GM18858 (cell line): ENCODE data around the gene ABCB1.

ENCODE experiments used
- ATAC-seq: cut with Tn5 transposase; IDR thresholded peaks from one replicate; pipeline ENCODE4 v1.9.1; 2021; ENCODE audit not compliant: unreplicated experiment

The ABCB1 gene

GRCh38 chr7:87517136-87517815 lies 83.4 kb downstream of the ABCB1 start:
- no peak for ATAC-seq

GRCh38 chr7:87513735-87514335 lies 86.8 kb downstream of the ABCB1 start:
- no peak for ATAC-seq

GRCh38 chr7:87512906-87513305 lies 87.8 kb downstream of the ABCB1 start:
- ATAC-seq: no peak

GRCh38 chr7:87511510-87511909 lies 89.2 kb downstream of the ABCB1 start:
- ATAC-seq: no peak

GRCh38 chr7:87510411-87510875 lies 90.2 kb downstream of the ABCB1 start:
- ATAC-seq: no peak

GRCh38 chr7:87507446-87507845 lies 93.2 kb downstream of the ABCB1 start:
- no peak for ATAC-seq

- ATAC-seq: no peak
Observed at GRCh38 chr7:87506246-87507180, 94.2 kb downstream of the ABCB1 start.

- ATAC-seq: no peak
Observed at GRCh38 chr7:87505557-87506245, 95.0 kb downstream of the ABCB1 start.

GRCh38 chr7:87505122-87505521 lies 95.6 kb downstream of the ABCB1 start:
- ATAC-seq: no peak

GRCh38 chr7:87499494-87499893 lies 101.2 kb downstream of the ABCB1 start:
- ATAC-seq: no peak

- ATAC-seq: no peak
Observed at GRCh38 chr7:87498893-87499292, 101.8 kb downstream of the ABCB1 start.

GRCh38 chr7:87497482-87497881 lies 103.2 kb downstream of the ABCB1 start:
- ATAC-seq: no peak

GRCh38 chr7:87495366-87495765 lies 105.3 kb downstream of the ABCB1 start:
- no peak for ATAC-seq

- no peak for ATAC-seq
Observed at GRCh38 chr7:87494454-87494853, 106.2 kb downstream of the ABCB1 start.

GRCh38 chr7:87483131-87483530 lies 117.6 kb downstream of the ABCB1 start:
- ATAC-seq: no peak

- ATAC-seq: no peak
Observed at GRCh38 chr7:87482115-87482514, 118.6 kb downstream of the ABCB1 start.

GRCh38 chr7:87480386-87480785 lies 120.3 kb downstream of the ABCB1 start:
- no peak for ATAC-seq

GRCh38 chr7:87479951-87480350 lies 120.7 kb downstream of the ABCB1 start:
- no peak for ATAC-seq

GRCh38 chr7:87476179-87476557 lies 124.5 kb downstream of the ABCB1 start:
- ATAC-seq: no peak

GRCh38 chr7:87475359-87476178 lies 125.1 kb downstream of the ABCB1 start, which contains the start of gene ABCB4:
Gene ABCB4, minus strand, starts transcription at chr7:87475680. Its CDS starts 215 bp downstream, at chr7:87475465.
- peak; percentile 4 for ATAC-seq
